Calu3 (cell line): Measurements from ENCODE around the gene ABCC2. TPM values are rescaled to one million over a fixed set of nuclear protein-coding genes. Genes with fewer than 3 reads are reported as not detected.

Experiments used
- BruUV-seq: library from RNA; stranded (reverse); fragments of 400-500 nt; replicated peaks from 2 replicates; lab custom pipeline; 2021; lab: Mats Ljungman, UMichigan
- CTCF ChIA-PET: fragments of 300-600 bp; sonication (Branson Sonifier 250); formaldehyde crosslinking; loops from one replicate; lab custom pipeline; 2022; ENCODE audit warnings: antibody characterized with exemption; lab: Charles Lee
- DNase-seq: peaks from one replicate; pipeline ENCODE4 v3.0.0; 2022
- H3K27ac Mint-ChIP-seq: one replicate; pipeline ENCODE4 v1.8.0; 2022; ENCODE audit warnings: mixed read lengths; ENCODE audit not compliant: unreplicated experiment
- H3K27me3 Mint-ChIP-seq: one replicate; pipeline ENCODE4 v1.8.0; 2022; ENCODE audit warnings: mixed read lengths; ENCODE audit not compliant: unreplicated experiment
- H3K36me3 Mint-ChIP-seq: one replicate; pipeline ENCODE4 v1.8.0; 2022; ENCODE audit warnings: mild to moderate bottlenecking, moderate library complexity, mixed read lengths; ENCODE audit not compliant: insufficient read depth, unreplicated experiment
- H3K4me1 Mint-ChIP-seq: one replicate; pipeline ENCODE4 v1.8.0; 2022; ENCODE audit warnings: mild to moderate bottlenecking, low read depth, mixed read lengths; ENCODE audit not compliant: unreplicated experiment
- H3K4me3 Mint-ChIP-seq: one replicate; pipeline ENCODE4 v1.8.0; 2022; ENCODE audit warnings: mild to moderate bottlenecking, low read depth, moderate library complexity, mixed read lengths; ENCODE audit not compliant: unreplicated experiment
- H3K9me3 Mint-ChIP-seq: one replicate; pipeline ENCODE4 v1.8.0; 2022; ENCODE audit warnings: low read depth, mixed read lengths; ENCODE audit not compliant: unreplicated experiment
- intact Hi-C: fragments of 100-400 bp; cut with micrococcal nuclease; formaldehyde crosslinking; loops from one replicate; pipeline ENCODE4 v1.10.0; 2022; ENCODE audit not compliant: unreplicated experiment
- total RNA-seq: library from RNA; stranded (reverse); gene quantifications from 2 replicates; pipeline ENCODE4 v1.2.3, GENCODE V29; 2022
- TF ChIP-seq, protein P1 (sequence below): fragments of 200-600 bp; IDR thresholded peaks from one replicate; pipeline ENCODE4 v1.8.0; 2022; ENCODE audit warnings: antibody characterized with exemption; ENCODE audit not compliant: unreplicated experiment

Gene ABCC2
- total RNA-seq, 1 experiment from 2014 or later = 1.8 TPM

DNA sequence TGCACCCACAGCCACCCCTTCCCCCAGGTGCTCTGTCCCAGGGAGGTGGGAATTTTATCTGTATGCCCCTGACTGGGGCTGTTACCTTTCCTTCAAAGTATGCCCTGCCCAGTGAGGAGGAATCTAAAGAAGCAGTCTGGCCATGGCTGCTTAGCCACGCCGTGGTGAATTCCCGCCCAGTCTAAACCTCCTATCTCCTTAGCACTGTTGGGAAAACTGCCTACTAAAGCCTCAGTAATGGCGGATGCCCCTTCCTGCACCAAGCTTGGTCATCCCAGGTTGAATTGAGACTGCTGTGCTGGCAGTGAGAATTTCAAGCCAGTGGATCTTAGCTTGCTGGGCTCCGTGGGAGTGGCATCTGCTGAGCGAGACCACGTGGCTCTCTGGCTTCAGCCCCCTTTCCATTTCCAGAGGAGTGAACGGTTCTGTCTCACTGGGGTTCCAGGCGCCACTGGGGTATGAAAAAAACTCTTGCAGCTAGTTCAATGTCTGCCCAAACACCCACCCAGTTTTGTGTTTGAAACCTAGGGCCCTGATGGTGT lies 87.2 kb downstream of the ABCC2 start:
- BruUV-seq = no TSS peak
- DNase-seq = no peak
- intact Hi-C loops = no loop called here
- Mint-ChIP-seq H3K27me3 (no peaks in the 10 kb centered on the region), H3K27ac (no peak overlapping the region), H3K4me1 (no peaks in the 10 kb centered on the region), H3K9me3 (peaks cover 2% of the 10 kb centered on the region), H3K4me3 (no peak overlapping the region), H3K36me3 (peaks cover 7% of the 10 kb centered on the region)
- CTCF ChIA-PET = no interaction called here
- TF ChIP-seq, protein P1, sequence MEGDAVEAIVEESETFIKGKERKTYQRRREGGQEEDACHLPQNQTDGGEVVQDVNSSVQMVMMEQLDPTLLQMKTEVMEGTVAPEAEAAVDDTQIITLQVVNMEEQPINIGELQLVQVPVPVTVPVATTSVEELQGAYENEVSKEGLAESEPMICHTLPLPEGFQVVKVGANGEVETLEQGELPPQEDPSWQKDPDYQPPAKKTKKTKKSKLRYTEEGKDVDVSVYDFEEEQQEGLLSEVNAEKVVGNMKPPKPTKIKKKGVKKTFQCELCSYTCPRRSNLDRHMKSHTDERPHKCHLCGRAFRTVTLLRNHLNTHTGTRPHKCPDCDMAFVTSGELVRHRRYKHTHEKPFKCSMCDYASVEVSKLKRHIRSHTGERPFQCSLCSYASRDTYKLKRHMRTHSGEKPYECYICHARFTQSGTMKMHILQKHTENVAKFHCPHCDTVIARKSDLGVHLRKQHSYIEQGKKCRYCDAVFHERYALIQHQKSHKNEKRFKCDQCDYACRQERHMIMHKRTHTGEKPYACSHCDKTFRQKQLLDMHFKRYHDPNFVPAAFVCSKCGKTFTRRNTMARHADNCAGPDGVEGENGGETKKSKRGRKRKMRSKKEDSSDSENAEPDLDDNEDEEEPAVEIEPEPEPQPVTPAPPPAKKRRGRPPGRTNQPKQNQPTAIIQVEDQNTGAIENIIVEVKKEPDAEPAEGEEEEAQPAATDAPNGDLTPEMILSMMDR = no peak

GRCh38 chr10:99870123-99870730 lies 87.8 kb downstream of the ABCC2 start:
- Mint-ChIP-seq H3K27me3 (no peaks in the 10 kb centered on the region), H3K4me3 (no peak overlapping the region), H3K36me3 (peaks cover 10% of the 10 kb centered on the region), H3K27ac (no peak overlapping the region), H3K9me3 (peaks cover 2% of the 10 kb centered on the region), H3K4me1 (no peaks in the 10 kb centered on the region)
- TF ChIP-seq, protein P1 = no peak
- CTCF ChIA-PET = no interaction called here
- intact Hi-C loops = no loop called here
- no TSS peak for BruUV-seq
- DNase-seq = no peak

DNA sequence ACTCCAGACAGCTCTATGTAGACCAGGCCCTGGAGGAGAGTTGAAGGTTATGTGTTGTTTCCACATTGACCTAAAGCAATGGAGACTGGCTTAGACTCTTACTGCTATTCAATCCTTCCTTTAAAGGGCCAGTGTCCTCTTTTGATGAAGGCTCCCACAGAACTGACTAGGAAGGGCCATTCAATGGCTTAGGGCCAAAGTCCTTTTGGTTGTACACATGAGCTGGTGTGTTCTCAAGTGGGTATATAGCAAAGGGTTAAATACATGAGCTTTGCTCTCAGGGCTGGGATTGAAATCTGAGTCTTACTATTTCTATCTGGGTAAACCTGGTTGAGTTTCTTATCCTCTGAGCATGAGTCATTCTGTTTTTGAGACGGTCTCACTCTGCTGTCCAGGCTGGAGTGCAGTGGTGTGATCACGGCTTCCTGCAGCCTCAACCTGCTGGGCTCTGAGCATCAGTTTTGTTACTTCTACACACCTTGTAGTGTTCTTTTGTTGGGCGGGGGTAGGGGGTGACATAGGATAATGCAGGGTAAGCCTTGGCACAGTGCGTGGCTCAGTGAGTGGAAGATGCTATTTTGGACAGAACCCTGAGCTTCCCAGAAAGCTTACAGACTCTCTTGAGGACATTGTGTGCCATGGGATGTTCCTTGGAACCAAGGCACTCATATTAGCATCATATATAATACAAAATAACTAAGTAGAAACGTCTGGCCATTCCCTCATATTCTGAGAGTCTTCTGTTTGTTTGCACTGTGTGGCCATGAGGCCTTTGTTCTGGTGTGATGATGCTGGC lies 90.1 kb downstream of the ABCC2 start:
- no peaks in the 10 kb centered on the region for H3K9me3 Mint-ChIP-seq
- no peak for DNase-seq
- CTCF ChIA-PET = no interaction called here
- no TSS peak for BruUV-seq
- H3K4me3 Mint-ChIP-seq = no peak overlapping the region
- H3K4me1 Mint-ChIP-seq = no peaks in the 10 kb centered on the region
- intact Hi-C loops = no loop called here
- TF ChIP-seq, protein P1 = no peak
- H3K27me3 Mint-ChIP-seq = no peaks in the 10 kb centered on the region
- H3K27ac Mint-ChIP-seq = no peak overlapping the region
- peaks cover 26% of the 10 kb centered on the region for H3K36me3 Mint-ChIP-seq

GRCh38 chr10:99873846-99874245 lies 91.4 kb downstream of the ABCC2 start:
- no peaks in the 10 kb centered on the region for H3K27me3 Mint-ChIP-seq
- TF ChIP-seq, protein P1 = no peak
- no peaks in the 10 kb centered on the region for H3K4me1 Mint-ChIP-seq
- CTCF ChIA-PET = no interaction called here
- no peak overlapping the region for H3K27ac Mint-ChIP-seq
- BruUV-seq = no TSS peak
- peaks cover 37% of the 10 kb centered on the region for H3K36me3 Mint-ChIP-seq
- H3K4me3 Mint-ChIP-seq = no peak overlapping the region
- H3K9me3 Mint-ChIP-seq = no peaks in the 10 kb centered on the region
- no peak for DNase-seq
- intact Hi-C loops = no loop called here
